CD4-positive, alpha-beta T cell (primary cell): ENCODE data around the gene TEX48. TPM values are rescaled to one million over a fixed set of nuclear protein-coding genes. Genes with fewer than 3 reads are reported as not detected.

Source experiments
- ATAC-seq: fragments of 200-7000 bp; cut with Tn5 transposase; one replicate; pipeline ENCODE4 v1.10.0; 2022; ENCODE audit warnings: mild to moderate bottlenecking; ENCODE audit not compliant: poor library complexity
- CTCF ChIA-PET: fragments of 350-600 bp; sonication (Branson Sonifier 250); formaldehyde crosslinking; loops from one replicate; lab custom pipeline; 2021; ENCODE audit warnings: antibody characterized with exemption, inconsistent platforms; lab: Charles Lee
- POLR2A ChIA-PET: fragments of 350-600 bp; sonication (Branson Sonifier 250); formaldehyde crosslinking; loops from one replicate; lab custom pipeline; 2021; ENCODE audit warnings: antibody characterized with exemption, inconsistent platforms; lab: Charles Lee
- DNase-seq, 14 experiments: peaks; one replicate each; pipeline ENCODE4 v3.0.0-alpha.2; 2013 to 2020; ENCODE audit warnings: mixed read lengths in 2 of 14
- H3K27ac ChIP-seq, 2 donors: one replicate each; pipeline versions ENCODE4 v1.5.1 to v1.7.0; 2013; ENCODE audit warnings: low read length in 2 of 2, low read depth in 1 of 2, mild to moderate bottlenecking in 1 of 2
- H3K27me3 ChIP-seq, 2 experiments: 1 replicate in 1 of 2; 2 replicates in 1 of 2; pipeline versions ENCODE4 v1.6.1 to v1.7.0; 2013; ENCODE audit warnings: low read length in 2 of 2, control low read depth in 1 of 2, mild to moderate bottlenecking in 1 of 2, moderate library complexity in 1 of 2; ENCODE audit not compliant: insufficient read depth in 2 of 2, control insufficient read depth in 1 of 2
- H3K36me3 ChIP-seq: one replicate; pipeline ENCODE4 v1.6.1; 2013; ENCODE audit warnings: low read length, control low read depth; ENCODE audit not compliant: insufficient read depth
- H3K4me1 ChIP-seq: one replicate; pipeline ENCODE4 v1.6.1; 2013; ENCODE audit warnings: low read length, control low read depth; ENCODE audit not compliant: insufficient read depth
- H3K4me3 ChIP-seq: one replicate; pipeline ENCODE4 v1.5.1; 2013; ENCODE audit warnings: mild to moderate bottlenecking, low read length, moderate library complexity
- H3K9me3 ChIP-seq, 2 experiments: 1 replicate in 1 of 2; 2 replicates in 1 of 2; pipeline versions ENCODE4 v1.6.1 to v1.7.0; 2013; ENCODE audit warnings: low read length in 2 of 2, mild to moderate bottlenecking in 2 of 2, control low read depth in 1 of 2, moderate library complexity in 1 of 2; ENCODE audit not compliant: control insufficient read depth in 1 of 2, insufficient read depth in 1 of 2
- H3K27ac Mint-ChIP-seq: one replicate; pipeline ENCODE4 v1.8.0; 2020; ENCODE audit warnings: mixed read lengths
- H3K27me3 Mint-ChIP-seq: one replicate; pipeline ENCODE4 v1.8.0; 2021; ENCODE audit warnings: mixed read lengths
- H3K36me3 Mint-ChIP-seq: one replicate; pipeline ENCODE4 v1.8.0; 2021; ENCODE audit warnings: low read depth, mixed read lengths
- H3K4me1 Mint-ChIP-seq: one replicate; pipeline ENCODE4 v1.8.0; 2021; ENCODE audit warnings: low read depth, mixed read lengths
- H3K4me3 Mint-ChIP-seq: one replicate; pipeline ENCODE4 v1.8.0; 2020; ENCODE audit warnings: mild to moderate bottlenecking, mixed read lengths
- H3K9me3 Mint-ChIP-seq: one replicate; pipeline ENCODE4 v1.8.0; 2020; ENCODE audit warnings: mixed read lengths
- intact Hi-C, 2 experiments: fragments of 100-400 bp; cut with DNase I in 1 of 2; cut with micrococcal nuclease in 1 of 2; formaldehyde crosslinking; loops; one replicate each; pipeline versions ENCODE4 v1.15.1 to v1.9.0; 2023 to 2025; cut with DNase I, micrococcal nuclease
- total RNA-seq, 174 experiments: library from RNA in 2 of 174; stranded (reverse) in 2 of 174; gene quantifications; one replicate each; pipeline ENCODE4 v1.2.3 and lab custom pipeline; 2021 to 2026
- TF ChIP-seq, protein P1 (sequence below): fragments of 200-600 bp; IDR thresholded peaks from one replicate; pipeline ENCODE4 v1.8.0; 2022; ENCODE audit warnings: antibody characterized with exemption, mild to moderate bottlenecking

Gene TEX48
- total RNA-seq, 2 experiments from 2014 or later: not detected

DNA sequence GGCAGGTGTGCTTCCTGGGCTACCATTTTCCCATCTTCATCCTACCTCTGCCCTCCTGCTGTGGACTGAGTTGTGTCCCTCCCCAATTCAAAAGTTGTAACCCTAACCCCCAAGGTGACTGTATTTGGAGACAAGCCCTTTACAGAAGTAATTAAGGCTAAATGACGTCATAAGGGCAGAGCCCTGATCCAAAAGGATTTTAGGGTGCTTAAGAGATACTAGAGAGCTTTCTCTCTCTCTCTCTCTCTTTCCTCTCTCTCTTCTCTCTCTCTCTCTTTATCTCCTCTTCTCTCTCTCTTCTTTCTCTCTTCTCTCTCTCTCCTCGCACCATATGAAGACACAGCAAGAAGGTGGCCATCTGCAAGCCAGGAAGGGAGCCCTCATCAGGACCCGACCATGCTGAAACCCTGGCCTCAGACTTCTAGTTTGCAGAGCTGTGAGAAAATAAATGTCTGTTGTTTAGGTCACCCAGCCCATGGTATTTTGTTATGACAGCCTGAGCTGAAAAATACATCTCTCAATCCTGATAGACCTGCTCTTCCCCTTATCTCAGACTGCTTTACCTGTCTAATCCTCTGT lies 36.0 kb upstream of the TEX48 start:
- Mint-ChIP-seq H3K4me1 (peaks cover 35% of the 10 kb centered on the region), H3K4me3 (no peak overlapping the region), H3K27ac (peak overlapping the region; percentile 84), H3K36me3 (no peaks in the 10 kb centered on the region), H3K9me3 (no peaks in the 10 kb centered on the region), H3K27me3 (no peaks in the 10 kb centered on the region)
- TF ChIP-seq, protein P1, sequence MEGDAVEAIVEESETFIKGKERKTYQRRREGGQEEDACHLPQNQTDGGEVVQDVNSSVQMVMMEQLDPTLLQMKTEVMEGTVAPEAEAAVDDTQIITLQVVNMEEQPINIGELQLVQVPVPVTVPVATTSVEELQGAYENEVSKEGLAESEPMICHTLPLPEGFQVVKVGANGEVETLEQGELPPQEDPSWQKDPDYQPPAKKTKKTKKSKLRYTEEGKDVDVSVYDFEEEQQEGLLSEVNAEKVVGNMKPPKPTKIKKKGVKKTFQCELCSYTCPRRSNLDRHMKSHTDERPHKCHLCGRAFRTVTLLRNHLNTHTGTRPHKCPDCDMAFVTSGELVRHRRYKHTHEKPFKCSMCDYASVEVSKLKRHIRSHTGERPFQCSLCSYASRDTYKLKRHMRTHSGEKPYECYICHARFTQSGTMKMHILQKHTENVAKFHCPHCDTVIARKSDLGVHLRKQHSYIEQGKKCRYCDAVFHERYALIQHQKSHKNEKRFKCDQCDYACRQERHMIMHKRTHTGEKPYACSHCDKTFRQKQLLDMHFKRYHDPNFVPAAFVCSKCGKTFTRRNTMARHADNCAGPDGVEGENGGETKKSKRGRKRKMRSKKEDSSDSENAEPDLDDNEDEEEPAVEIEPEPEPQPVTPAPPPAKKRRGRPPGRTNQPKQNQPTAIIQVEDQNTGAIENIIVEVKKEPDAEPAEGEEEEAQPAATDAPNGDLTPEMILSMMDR: no peak
- ChIA-PET CTCF (interaction anchor here (1.6 kb wide), 1 partner anchor 189 kb away, joined by 3 read pairs; no protein-coding TSS in a partner anchor), POLR2A (no interaction called here)
- ATAC-seq: no peak
- no peak for DNase-seq
- H3K27ac ChIP-seq: peak overlapping the region in 1 of 2 donors; percentile 43
- H3K4me3 ChIP-seq: no peak overlapping the region
- H3K27me3 ChIP-seq: no peaks in the 10 kb centered on the region
- no peaks in the 10 kb centered on the region for H3K9me3 ChIP-seq
- intact Hi-C loops: no loop called here
- peaks cover 35% of the 10 kb centered on the region for H3K4me1 ChIP-seq
- H3K36me3 ChIP-seq: no peaks in the 10 kb centered on the region

DNA sequence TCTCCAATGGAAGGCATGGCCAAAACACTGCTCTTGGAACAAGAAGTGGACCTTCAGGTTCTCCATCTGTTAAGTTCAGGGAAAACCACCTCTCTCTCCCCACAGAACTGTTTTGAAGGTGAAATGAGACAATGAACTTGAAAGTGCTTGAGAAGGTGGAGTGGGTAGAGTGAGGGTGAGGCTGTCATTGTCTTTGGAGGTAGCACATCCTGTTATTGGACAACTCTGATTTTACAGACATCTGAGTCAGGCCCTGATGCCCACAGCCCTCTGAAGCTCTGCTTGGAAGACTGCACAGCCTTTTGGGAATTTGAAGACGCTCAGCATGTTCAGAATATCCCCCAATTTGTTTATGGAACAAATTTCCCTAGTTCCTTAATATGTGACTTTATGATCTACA lies 27.6 kb upstream of the TEX48 start:
- no peaks in the 10 kb centered on the region for H3K9me3 ChIP-seq
- CTCF ChIA-PET: no interaction called here
- H3K4me3 ChIP-seq: no peak overlapping the region
- no peaks in the 10 kb centered on the region for H3K36me3 Mint-ChIP-seq
- H3K27ac ChIP-seq: no peak overlapping the region
- H3K27ac Mint-ChIP-seq: no peak overlapping the region
- no peaks in the 10 kb centered on the region for H3K4me1 Mint-ChIP-seq
- no peaks in the 10 kb centered on the region for H3K27me3 Mint-ChIP-seq
- H3K36me3 ChIP-seq: no peaks in the 10 kb centered on the region
- peaks cover 8% of the 10 kb centered on the region for H3K4me1 ChIP-seq
- no peaks in the 10 kb centered on the region for H3K9me3 Mint-ChIP-seq
- no peak overlapping the region for H3K4me3 Mint-ChIP-seq
- H3K27me3 ChIP-seq: no peaks in the 10 kb centered on the region
- intact Hi-C loops: no loop called here
- no peak for ATAC-seq
- POLR2A ChIA-PET: no interaction called here
- peak in 2 of 14 experiments; percentile 13 to 15 for DNase-seq
- TF ChIP-seq, protein P1: no peak

DNA sequence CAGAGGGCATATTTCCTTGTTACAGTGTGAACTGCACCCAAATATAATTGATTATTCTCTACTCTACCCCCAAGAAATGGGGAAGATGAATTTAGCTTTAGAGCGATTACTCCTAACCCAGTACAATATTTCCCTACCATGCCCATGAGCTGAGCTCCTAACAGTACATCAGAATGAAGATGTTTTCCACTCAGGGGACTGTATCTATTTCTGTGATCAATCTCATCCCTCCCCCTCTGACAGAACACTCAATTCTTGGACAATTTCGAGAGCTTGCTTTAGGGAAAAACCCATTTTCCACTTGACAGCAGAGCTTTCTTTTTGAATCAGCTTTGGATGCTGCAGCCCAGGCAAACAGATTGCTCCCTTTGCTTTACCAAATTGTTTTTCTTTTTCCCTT lies 24.7 kb upstream of the TEX48 start:
- H3K27me3 Mint-ChIP-seq: no peaks in the 10 kb centered on the region
- Histone ChIP-seq H3K9me3 (no peaks in the 10 kb centered on the region), H3K27ac (no peak overlapping the region), H3K4me3 (no peak overlapping the region), H3K27me3 (no peaks in the 10 kb centered on the region), H3K4me1 (peaks cover 12% of the 10 kb centered on the region), H3K36me3 (no peaks in the 10 kb centered on the region)
- H3K4me1 Mint-ChIP-seq: no peaks in the 10 kb centered on the region
- POLR2A ChIA-PET: interaction anchor here (1.2 kb wide), 1 partner anchor 16 kb away, joined by 3 read pairs; no protein-coding TSS in a partner anchor
- no peak overlapping the region for H3K4me3 Mint-ChIP-seq
- CTCF ChIA-PET: interaction anchor here (1.7 kb wide), 1 partner anchor 8 kb away, joined by 3 read pairs; no protein-coding TSS in a partner anchor
- no peak for ATAC-seq
- intact Hi-C loops: no loop called here
- no peak overlapping the region for H3K27ac Mint-ChIP-seq
- H3K9me3 Mint-ChIP-seq: no peaks in the 10 kb centered on the region
- H3K36me3 Mint-ChIP-seq: no peaks in the 10 kb centered on the region
- no peak for DNase-seq
- TF ChIP-seq, protein P1: no peak
